GM19452 (cell line): Measurements from ENCODE around the gene MRGPRX4.
"Not testable (repeated sequence)": the region's sequence is repeated elsewhere in the genome, so short reads cannot be mapped to it uniquely, and the experiment has no call there.

Experiments
- ATAC-seq: cut with Tn5 transposase; IDR thresholded peaks from one replicate; pipeline ENCODE4 v1.9.1; 2021; ENCODE audit not compliant: unreplicated experiment

The MRGPRX4 gene

DNA sequence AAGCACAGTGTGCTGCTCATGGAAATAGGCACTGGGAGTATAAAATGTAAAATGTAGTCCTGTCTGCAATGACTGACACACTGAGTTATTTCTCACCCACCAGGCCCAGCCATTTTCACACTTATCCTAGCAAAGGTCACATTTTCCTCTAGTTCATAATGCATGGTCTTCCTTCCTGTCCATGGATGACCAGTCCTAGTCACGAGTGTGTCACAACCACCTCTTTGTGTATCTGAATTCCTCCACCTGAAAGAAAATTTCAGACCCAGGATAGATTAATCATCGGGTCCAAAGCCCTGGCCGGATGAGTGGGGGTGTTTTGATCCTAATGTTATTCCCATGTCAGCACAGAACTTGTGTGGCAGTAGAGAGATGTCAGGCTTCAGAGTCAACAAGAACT, at the start of gene MRGPRX4:
Gene MRGPRX4, plus strand, starts transcription at position 172 of the 400 bp plus-strand sequence. CDS start 420 bp downstream, outside the sequence.
- ATAC-seq, result no peak

GRCh38 chr11:18131115-18131514, 41.5 kb upstream of the MRGPRX4 start:
- not testable (repeated sequence) for ATAC-seq

GRCh38 chr11:18132341-18132740, 40.3 kb upstream of the MRGPRX4 start, which contains the start of gene MRGPRX3:
TSS of gene MRGPRX3 (plus strand) at chr11:18132571. CDS start at chr11:18137203, 4,632 bp downstream.
- no peak for ATAC-seq

DNA sequence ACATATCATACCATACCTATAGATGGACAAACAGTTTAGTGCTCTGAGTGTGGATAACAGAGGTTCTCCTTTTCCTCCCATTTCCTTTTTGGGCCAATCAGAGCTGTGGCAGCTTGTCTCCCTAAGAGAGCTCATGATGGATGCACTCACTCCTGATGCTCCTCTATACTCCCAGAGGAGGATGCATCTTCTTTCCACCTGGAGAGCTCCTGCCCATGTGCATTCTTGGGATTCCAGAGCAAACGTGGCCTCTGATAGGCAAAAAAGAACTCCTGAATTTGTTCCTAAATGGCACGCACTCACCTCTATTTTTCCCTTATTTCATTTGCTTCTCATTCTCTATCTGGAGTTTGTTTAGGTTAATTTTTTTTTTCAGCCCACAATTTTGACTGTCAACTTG, 37.3 kb upstream of the MRGPRX4 start:
- no peak for ATAC-seq

DNA sequence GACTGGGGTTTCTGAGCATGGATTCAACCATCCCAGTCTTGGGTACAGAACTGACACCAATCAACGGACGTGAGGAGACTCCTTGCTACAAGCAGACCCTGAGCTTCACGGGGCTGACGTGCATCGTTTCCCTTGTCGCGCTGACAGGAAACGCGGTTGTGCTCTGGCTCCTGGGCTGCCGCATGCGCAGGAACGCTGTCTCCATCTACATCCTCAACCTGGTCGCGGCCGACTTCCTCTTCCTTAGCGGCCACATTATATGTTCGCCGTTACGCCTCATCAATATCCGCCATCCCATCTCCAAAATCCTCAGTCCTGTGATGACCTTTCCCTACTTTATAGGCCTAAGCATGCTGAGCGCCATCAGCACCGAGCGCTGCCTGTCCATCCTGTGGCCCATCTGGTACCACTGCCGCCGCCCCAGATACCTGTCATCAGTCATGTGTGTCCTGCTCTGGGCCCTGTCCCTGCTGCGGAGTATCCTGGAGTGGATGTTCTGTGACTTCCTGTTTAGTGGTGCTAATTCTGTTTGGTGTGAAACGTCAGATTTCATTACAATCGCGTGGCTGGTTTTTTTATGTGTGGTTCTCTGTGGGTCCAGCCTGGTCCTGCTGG, 35.3 kb upstream of the MRGPRX4 start:
- no peak for ATAC-seq

DNA sequence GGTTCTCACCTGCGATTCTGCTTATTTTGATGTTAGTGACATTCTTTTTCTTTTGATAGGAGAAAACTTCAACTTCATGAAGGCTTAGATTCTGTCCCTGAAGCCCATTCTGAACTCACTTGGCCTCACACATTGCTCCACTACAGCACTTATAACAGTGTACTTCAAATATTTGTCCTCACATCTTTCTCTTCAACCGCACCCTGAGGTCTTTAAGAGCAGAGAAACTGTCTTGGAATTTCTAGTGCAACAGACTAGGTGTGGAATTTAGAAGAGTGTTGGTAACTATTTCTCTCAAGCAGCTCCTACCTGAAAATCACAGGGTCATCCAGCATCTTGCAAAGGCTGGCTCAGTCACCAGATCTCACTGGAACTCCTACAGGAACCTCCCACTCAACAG, 32.5 kb upstream of the MRGPRX4 start:
- ATAC-seq, result no peak

DNA sequence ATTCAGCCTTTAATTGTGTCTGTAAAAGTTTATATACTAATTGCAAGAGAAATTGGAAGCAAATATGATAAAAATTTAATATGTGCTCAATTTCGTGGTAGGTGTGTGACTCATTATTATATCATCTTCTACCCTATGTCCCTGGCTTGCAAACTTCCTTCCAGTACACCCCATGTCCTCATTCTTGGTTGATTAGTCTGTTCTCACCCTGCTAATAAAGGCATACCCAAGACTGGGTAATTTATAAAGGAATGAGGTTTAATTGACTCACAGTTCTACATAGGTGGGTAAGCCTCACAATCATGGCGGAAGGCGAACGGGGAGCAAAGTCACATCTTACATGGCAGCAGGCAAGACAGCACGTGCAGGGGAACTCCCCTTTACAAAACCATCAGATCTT, 28.4 kb upstream of the MRGPRX4 start:
- ATAC-seq, result no peak

GRCh38 chr11:18145025-18145424, 27.6 kb upstream of the MRGPRX4 start:
- no peak for ATAC-seq

GRCh38 chr11:18145837-18146236, 26.8 kb upstream of the MRGPRX4 start:
- ATAC-seq, result no peak

- no peak for ATAC-seq
Measured at GRCh38 chr11:18151581-18151980, 21.1 kb upstream of the MRGPRX4 start.

DNA sequence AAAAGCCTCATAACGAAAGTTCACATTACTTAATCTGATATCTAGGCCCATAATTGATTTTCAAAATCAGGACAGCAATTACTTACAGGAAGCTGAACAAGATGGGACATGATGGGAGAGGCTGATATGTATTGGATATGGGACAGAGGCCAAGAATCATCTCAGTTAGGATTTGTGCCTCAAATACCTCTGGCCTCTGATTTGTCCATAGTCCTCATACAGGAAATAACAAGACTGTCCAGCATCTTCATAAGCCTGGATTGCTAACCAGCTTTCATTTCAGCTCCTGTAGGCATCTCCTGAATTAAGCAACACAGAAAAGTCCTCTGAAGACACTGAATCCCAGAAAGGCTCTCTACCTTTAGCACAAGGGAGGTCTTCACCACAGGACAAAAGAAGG, 4.3 kb upstream of the MRGPRX4 start:
- no peak for ATAC-seq

DNA sequence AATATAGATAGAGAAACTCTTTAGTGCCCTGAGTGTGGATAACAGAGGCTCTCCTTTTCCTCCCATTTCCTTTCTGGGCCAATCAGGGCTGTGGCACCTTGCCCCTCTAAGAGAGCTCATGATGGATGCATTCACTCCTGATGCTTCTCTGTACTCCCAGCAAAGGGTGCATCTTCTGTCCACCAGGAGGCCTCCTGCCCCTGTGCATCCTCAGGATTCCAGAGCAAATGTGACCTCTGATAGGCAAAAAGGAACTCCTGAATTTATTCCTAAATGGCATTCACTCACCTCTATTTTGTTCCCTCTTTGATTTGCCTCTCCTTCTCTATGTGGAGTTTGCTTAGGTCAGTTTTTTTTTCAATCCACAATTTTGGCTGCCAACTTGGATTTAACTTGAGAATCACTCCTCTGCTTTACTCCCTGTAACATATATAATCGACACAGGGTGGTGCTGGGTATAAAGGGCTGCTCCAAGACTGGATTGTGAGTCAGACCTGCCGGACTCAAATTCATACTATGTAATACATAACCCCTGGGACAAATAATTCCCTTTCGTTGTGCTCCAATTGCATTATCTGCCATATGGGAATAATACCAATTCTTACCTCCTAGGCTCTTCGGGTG, 1.1 kb upstream of the MRGPRX4 start:
- no peak for ATAC-seq

DNA sequence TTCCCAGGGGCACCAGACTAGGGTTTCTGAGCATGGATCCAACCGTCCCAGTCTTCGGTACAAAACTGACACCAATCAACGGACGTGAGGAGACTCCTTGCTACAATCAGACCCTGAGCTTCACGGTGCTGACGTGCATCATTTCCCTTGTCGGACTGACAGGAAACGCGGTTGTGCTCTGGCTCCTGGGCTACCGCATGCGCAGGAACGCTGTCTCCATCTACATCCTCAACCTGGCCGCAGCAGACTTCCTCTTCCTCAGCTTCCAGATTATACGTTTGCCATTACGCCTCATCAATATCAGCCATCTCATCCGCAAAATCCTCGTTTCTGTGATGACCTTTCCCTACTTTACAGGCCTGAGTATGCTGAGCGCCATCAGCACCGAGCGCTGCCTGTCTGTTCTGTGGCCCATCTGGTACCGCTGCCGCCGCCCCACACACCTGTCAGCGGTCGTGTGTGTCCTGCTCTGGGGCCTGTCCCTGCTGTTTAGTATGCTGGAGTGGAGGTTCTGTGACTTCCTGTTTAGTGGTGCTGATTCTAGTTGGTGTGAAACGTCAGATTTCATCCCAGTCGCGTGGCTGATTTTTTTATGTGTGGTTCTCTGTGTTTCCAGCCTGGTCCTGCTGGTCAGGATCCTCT, 709 bp downstream of the MRGPRX4 start:
- ATAC-seq, result no peak

GRCh38 chr11:18188796-18189195, 16.2 kb downstream of the MRGPRX4 start:
- no peak for ATAC-seq

DNA sequence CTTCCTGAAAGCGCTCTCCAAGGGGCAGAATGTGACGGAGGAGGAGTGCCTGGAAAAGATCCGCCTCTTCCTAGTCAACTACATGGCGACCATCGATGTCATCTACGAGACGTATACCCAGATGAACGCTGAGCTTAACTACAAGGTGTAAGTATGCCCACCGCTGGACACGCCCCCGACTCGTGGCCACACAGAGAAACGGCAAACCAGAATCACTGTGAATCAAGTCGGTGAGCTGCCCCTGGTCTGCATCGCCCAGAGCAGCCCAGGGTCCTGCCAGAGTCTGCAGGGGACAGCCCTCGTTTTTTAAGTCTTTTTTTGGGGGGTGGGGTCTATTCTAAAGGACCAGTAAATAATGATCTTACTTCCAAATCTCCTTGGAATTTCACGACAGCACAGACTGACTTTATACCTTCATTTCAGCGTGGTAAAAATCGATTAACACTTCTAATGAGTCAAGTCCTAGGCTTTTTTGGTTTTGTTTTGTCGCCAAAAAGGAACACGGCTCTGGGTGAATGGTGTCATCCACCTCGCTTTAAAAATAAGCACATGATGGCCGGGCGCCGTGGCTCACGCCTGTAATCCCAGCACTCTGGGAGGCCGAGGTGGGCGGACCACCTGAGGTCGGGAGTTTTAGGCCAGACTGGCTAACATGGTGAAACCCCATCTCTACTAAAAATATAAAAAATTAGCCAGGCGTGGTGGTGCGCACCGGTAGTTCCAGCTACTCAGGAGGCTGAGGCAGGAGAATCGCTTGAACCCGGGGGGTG, 17.0 kb downstream of the MRGPRX4 start:
- not testable (repeated sequence) for ATAC-seq

- ATAC-seq, result no peak
Measured at GRCh38 chr11:18191376-18191775, 18.7 kb downstream of the MRGPRX4 start.

GRCh38 chr11:18193010-18193409, 20.4 kb downstream of the MRGPRX4 start:
- no peak for ATAC-seq

GRCh38 chr11:18196532-18196931, 23.9 kb downstream of the MRGPRX4 start:
- ATAC-seq, result no peak

- not testable (repeated sequence) for ATAC-seq
Measured at GRCh38 chr11:18197738-18198137, 25.1 kb downstream of the MRGPRX4 start.

- no peak for ATAC-seq
Measured at GRCh38 chr11:18203723-18204122, 31.1 kb downstream of the MRGPRX4 start.

GRCh38 chr11:18204220-18204619, 31.6 kb downstream of the MRGPRX4 start:
- no peak for ATAC-seq

- no peak for ATAC-seq
Measured at GRCh38 chr11:18204771-18205170, 32.1 kb downstream of the MRGPRX4 start.
